HepG2 (cell line): ENCODE results near the gene MEX3C. TPM values are rescaled to one million over a fixed set of nuclear protein-coding genes. Genes with fewer than 3 reads are reported as not detected.

ENCODE experiments used
- ATAC-seq: fragments of 200-7000 bp; cut with Tn5 transposase; 3 replicates; pipeline ENCODE4 v1.9.1; 2020; ENCODE audit warnings: mild to moderate bottlenecking, moderate library complexity
- BruUV-seq: library from RNA; stranded (reverse); fragments of 400-500 nt; replicated peaks from 2 replicates; lab custom pipeline; 2021; lab: Mats Ljungman, UMichigan
- CTCF ChIA-PET: fragments of 300-600 bp; formaldehyde crosslinking; extraction: SDS; loops from one replicate; lab custom pipeline; 2021; ENCODE audit warnings: low total read pairs, inconsistent platforms, low intra/inter-chr PET ratio; lab: Yijun Ruan, JAX
- POLR2A ChIA-PET: fragments of 350-600 bp; sonication (Branson Sonifier 250); formaldehyde crosslinking; loops from one replicate; lab custom pipeline; 2020; ENCODE audit warnings: antibody characterized with exemption, inconsistent platforms; lab: Yijun Ruan, JAX
- DNase-seq: peaks from one replicate; pipeline ENCODE4 v3.0.0-alpha.2; 2015; ENCODE audit warnings: low spot score
- FAIRE-seq: peaks from 3 replicates; lab custom pipeline; 2011; peaks lifted over from hg19 to GRCh38; lab: Jason Lieb, UNC
- H2AFZ ChIP-seq: one replicate; pipeline ENCODE4 v1.6.1; 2011; ENCODE audit warnings: low read length, inconsistent platforms
- H3K27ac ChIP-seq: fragments of 300-600 bp; 3 replicates; pipeline ENCODE4 v1.8.0; 2011; ENCODE audit warnings: mixed run types, mild to moderate bottlenecking, mixed read lengths, low read length, inconsistent platforms; ENCODE audit not compliant: insufficient read depth; ENCODE audit errors: extremely low read length
- H3K27me3 ChIP-seq, 2 experiments: fragments of 200-600 bp in 1 of 2; 2 replicates in 1 of 2; 3 replicates in 1 of 2; pipeline versions ENCODE4 v1.6.0 to v1.8.0; 2011; ENCODE audit warnings: low read length in 2 of 2, mild to moderate bottlenecking in 2 of 2, moderate library complexity in 2 of 2, inconsistent platforms in 1 of 2; ENCODE audit not compliant: insufficient read depth in 2 of 2, control insufficient read depth in 1 of 2
- H3K36me3 ChIP-seq, 2 experiments: fragments of 200-600 bp in 1 of 2; replicated peaks in 1 of 2; 2 replicates in 1 of 2; 3 replicates in 1 of 2; pipeline versions ENCODE4 v1.5.1 to v1.8.0; 2011; ENCODE audit warnings: low read length in 2 of 2, inconsistent platforms in 1 of 2; ENCODE audit not compliant: insufficient read depth in 2 of 2, control insufficient read depth in 1 of 2
- H3K4me1 ChIP-seq: 2 replicates; pipeline ENCODE4 v1.5.1; 2012; ENCODE audit warnings: low read length, inconsistent platforms; ENCODE audit not compliant: insufficient read depth
- H3K4me2 ChIP-seq: 2 replicates; pipeline ENCODE4 v1.6.0; 2011; ENCODE audit warnings: low read depth, low read length, inconsistent platforms
- H3K4me3 ChIP-seq, 3 experiments: fragments of 200-600 bp in 1 of 3; sonication (generic), shearing (Covaris generic) in 1 of 3; replicated peaks in 1 of 3; 2 replicates each; pipeline ENCODE4 v1.5.1; 2011 to 2016; ENCODE audit warnings: low read length in 3 of 3, inconsistent platforms in 2 of 3, low read depth in 2 of 3, mild to moderate bottlenecking in 2 of 3, control low read depth in 1 of 3, mixed read lengths in 1 of 3; ENCODE audit not compliant: insufficient read depth in 1 of 3
- H3K79me2 ChIP-seq: one replicate; pipeline ENCODE4 v1.6.1; 2011; ENCODE audit warnings: low read length, inconsistent platforms; ENCODE audit not compliant: insufficient read depth
- H3K9ac ChIP-seq: 2 replicates; pipeline ENCODE4 v1.6.0; 2011; ENCODE audit warnings: mild to moderate bottlenecking, low read depth, low read length, inconsistent platforms; ENCODE audit not compliant: insufficient read depth
- H3K9me3 ChIP-seq: 2 replicates; pipeline ENCODE4 v1.5.1; 2012; ENCODE audit warnings: mild to moderate bottlenecking, low read length
- H4K20me1 ChIP-seq: 2 replicates; pipeline ENCODE4 v1.6.0; 2011; ENCODE audit warnings: inconsistent platforms, mild to moderate bottlenecking, low read length, moderate library complexity; ENCODE audit not compliant: insufficient read depth
- ADNP ChIP-seq: sonication (generic); formaldehyde crosslinking; IDR thresholded peaks from 2 replicates; pipeline ENCODE4 v1.4.0; 2020; ENCODE audit warnings: missing genetic modification reagents
- CSRNP1 ChIP-seq: sonication (generic); formaldehyde crosslinking; IDR thresholded peaks from 2 replicates; pipeline ENCODE4 v1.8.1; 2023; ENCODE audit warnings: mild to moderate bottlenecking, missing genetic modification reagents
- FOXO1 ChIP-seq: sonication (generic); formaldehyde crosslinking; IDR thresholded peaks from 2 replicates; pipeline ENCODE4 v1.4.0; 2020; ENCODE audit warnings: missing genetic modification reagents
- RBFOX2 ChIP-seq: fragments of 200-400 bp; formaldehyde crosslinking; IDR thresholded peaks from 2 replicates; pipeline ENCODE4 v1.6.1; 2017; ENCODE audit warnings: low read depth, mild to moderate bottlenecking, low read length
- SIN3A ChIP-seq: IDR thresholded peaks from 2 replicates; pipeline ENCODE4 v1.6.1; 2011; ENCODE audit warnings: low read depth, mild to moderate bottlenecking, control low read depth, low read length, borderline replicate concordance
- ZNF280B ChIP-seq: sonication (generic); formaldehyde crosslinking; IDR thresholded peaks from 2 replicates; pipeline ENCODE4 v1.5.0; 2020; ENCODE audit warnings: missing genetic modification reagents, mild to moderate bottlenecking, borderline replicate concordance
- WGBS: methylation state at CpG from one replicate; pipeline ENCODE4 v1.1.6; 2017; ENCODE audit warnings: low lambda C conversion rate; 5-methylcytosine and 5-hydroxymethylcytosine counted together
- in situ Hi-C: cut with HindIII; loops from 2 replicates; pipeline ENCODE4 v1.10.0; 2017; ENCODE audit warnings: low pct_unique_long_range_greater_than_20kb; ENCODE audit not compliant: extremely low pct_ligation_motif_present
- intact Hi-C: fragments of 100-400 bp; cut with micrococcal nuclease; formaldehyde crosslinking; loops from one replicate; pipeline ENCODE4 v1.10.0; 2022; ENCODE audit not compliant: unreplicated experiment
- polyA plus RNA-seq, 8 experiments: library from polyadenylated mRNA; depleted of rRNA in 3 of 8; stranded (reverse) in 7 of 8; unstranded in 1 of 8; fragments of >200 nt; fragmentation: Illumina TruSeq in 4 of 8; extraction: Trizol in 4 of 8; gene quantifications; 2 replicates each; pipeline versions ENCODE4 v1.2.1 to v1.2.3, GENCODE V29; 2011 to 2016; ENCODE audit warnings: low read depth in 4 of 8, missing spikeins in 1 of 8, mixed read lengths in 1 of 8; ENCODE audit not compliant: insufficient read depth in 1 of 8
- total RNA-seq, 5 experiments: library from RNA; depleted of rRNA; stranded (reverse); fragments of >200 nt; fragmentation: Illumina TruSeq; extraction: Trizol; gene quantifications; 2 replicates each; pipeline ENCODE4 v1.2.3, GENCODE V29; 2016; ENCODE audit warnings: low read depth in 1 of 5

MEX3C gene
- total and polyA plus RNA-seq, 2 of the 13 experiments (the other 11 are each of a cell fraction or from before 2014, with no cell fraction given): 34.8 to 36.4 TPM

- TF ChIP-seq ZNF280B (CRISPR knock-in tag): no peak
- TF ChIP-seq FOXO1 (CRISPR knock-in tag): no peak
- TF ChIP-seq ADNP (CRISPR knock-in tag): no peak
- TF ChIP-seq RBFOX2: no peak
- no peak for TF ChIP-seq SIN3A
Observed at GRCh38 chr18:51151568-51152511, 45.6 kb downstream of the MEX3C start (continued).

- WGBS: 62% methylated on average over 4 of the region's 5 CpGs
- Histone ChIP-seq H3K79me2 (no peaks in the 10 kb centered on the region), H3K9ac (no peak overlapping the region), H3K4me3 (no peak overlapping the region), H2AFZ (no peak overlapping the region), H3K27me3 (no peaks in the 10 kb centered on the region), H3K9me3 (no peaks in the 10 kb centered on the region), H3K36me3 (no peaks in the 10 kb centered on the region), H3K27ac (no peak overlapping the region), H4K20me1 (no peaks in the 10 kb centered on the region), H3K4me1 (no peaks in the 10 kb centered on the region), H3K4me2 (no peak overlapping the region)
- ATAC-seq (no peak), FAIRE-seq (no peak), DNase-seq (no peak)
- TF ChIP-seq CSRNP1: no peak
- POLR2A ChIA-PET: no interaction called here
- BruUV-seq: no TSS peak
- intact Hi-C loops (no loop called here), in situ Hi-C loops (no loop called here)
- CTCF ChIA-PET: no interaction called here
Observed at GRCh38 chr18:51151185-51151567, 46.3 kb downstream of the MEX3C start.
